IPS-NIHi11 (cell line): ENCODE data around the gene KCNJ12.
"Not testable (repeated sequence)": the region's sequence is repeated elsewhere in the genome, so short reads cannot be mapped to it uniquely, and the experiment has no call there.

Source experiments
- DNase-seq: peaks from one replicate; pipeline ENCODE4 v3.0.0; 2012; ENCODE audit warnings: mixed read lengths, low spot score

Gene KCNJ12

DNA sequence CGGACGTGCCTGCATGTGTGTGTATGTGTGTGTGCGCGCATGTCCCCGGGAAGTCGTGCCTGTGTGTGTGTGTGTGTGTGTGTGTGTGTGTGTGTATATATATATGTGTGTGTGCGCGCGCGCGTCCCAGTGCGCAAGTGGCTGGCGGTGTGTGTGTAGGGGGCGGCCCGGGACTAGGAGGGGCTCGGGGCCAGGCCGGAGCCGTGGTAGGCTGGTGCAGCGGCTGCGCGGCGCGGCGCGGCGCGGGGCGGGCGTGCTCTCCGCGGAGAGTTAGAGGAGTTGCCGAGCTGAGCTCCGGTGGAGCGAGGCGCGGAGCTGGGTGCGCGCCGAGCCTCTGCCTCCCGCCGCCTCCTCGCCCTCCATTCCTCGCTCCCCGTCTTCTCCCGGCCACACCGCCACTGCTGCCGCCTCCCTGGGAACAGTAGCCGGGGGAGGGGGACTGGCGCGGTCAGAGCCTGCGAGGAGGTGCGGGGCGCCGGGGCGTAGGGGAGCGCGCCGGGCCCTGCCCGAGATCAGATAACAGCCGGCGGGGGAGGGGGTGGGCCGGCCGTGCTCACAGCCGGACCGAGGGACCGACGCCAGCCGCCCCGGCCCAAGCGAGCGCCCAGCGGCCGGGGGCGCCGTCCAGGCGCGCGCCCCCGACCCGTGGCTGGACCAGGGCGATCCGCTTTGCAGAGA is at the start of gene KCNJ12:
TSS of gene KCNJ12 (plus strand) at position 277 of the 678 bp plus-strand sequence. CDS start 38,986 bp downstream, outside the sequence.
- DNase-seq: peak; percentile 81

DNA sequence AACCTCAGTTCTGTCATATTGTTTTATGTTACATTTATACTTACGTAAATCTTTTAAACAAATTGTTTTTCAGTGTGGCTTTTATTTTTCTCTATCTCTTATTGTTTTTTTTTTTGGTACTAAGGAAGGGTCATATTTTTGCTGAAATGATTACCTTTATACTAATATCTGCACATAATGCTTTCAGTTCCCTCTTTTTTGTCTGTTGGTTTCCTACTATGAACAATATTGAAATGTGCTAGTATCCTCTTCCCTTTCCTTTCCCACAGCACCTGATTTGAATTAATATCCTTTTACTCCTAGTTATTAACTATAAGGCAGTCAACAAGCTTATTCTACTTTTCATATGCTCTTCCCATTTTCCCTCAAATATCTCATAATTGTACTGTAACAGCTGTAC is 48.2 kb upstream of the KCNJ12 start:
- not testable (repeated sequence) for DNase-seq

DNA sequence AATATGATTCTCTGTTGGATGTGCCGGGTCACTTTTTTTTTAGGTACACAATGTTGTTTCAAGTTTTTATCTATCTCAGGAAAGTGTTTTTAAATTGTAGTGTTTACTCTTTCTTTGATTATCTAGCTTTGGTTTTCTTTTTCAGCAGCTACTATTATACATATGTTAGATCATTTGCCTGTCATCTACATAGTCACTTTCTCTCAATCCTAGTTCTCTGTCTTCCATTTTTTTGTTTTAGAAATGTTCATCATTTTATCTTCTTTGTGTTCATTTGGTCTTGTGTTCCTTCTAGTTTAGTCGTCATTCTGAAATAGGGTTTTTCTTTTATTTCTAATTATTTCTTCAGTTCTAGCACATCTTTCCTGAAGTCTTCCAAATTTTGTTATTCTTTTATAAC is 47.4 kb upstream of the KCNJ12 start:
- not testable (repeated sequence) for DNase-seq

DNA sequence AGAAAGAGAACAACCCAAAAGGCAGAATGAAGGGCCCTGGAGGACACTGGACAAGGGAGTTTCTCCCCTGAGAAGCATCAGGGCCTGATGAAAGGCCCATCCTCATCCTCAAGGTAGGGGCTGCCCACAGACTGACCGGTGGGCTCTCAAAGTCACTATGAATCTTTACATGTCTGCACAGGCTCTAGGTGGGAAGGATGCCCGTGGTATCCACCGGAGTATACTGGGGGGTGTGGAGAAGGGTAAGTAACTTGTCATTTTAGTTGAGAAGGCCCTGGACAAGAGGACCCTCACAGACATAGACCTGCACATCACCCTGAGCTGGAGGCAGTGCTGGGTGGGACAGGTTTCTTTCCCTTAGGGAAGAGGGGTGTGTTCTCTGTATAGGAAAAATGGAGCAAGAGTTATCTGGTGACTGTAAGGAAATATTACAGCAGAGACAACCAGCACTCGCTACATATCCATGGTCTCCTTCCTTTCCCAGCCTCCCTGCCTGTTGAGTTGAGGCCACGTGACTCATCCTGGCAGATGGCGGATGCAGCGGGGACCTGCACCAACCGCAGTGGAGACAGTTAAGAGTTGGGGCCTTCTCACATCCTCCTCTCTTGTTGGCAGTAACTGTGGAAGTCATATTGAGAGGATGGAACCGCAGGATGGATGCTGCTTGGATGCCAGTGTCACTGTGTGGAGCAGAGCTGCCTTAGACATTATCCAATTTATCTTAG is 45.6 kb upstream of the KCNJ12 start:
- DNase-seq: no peak

DNA sequence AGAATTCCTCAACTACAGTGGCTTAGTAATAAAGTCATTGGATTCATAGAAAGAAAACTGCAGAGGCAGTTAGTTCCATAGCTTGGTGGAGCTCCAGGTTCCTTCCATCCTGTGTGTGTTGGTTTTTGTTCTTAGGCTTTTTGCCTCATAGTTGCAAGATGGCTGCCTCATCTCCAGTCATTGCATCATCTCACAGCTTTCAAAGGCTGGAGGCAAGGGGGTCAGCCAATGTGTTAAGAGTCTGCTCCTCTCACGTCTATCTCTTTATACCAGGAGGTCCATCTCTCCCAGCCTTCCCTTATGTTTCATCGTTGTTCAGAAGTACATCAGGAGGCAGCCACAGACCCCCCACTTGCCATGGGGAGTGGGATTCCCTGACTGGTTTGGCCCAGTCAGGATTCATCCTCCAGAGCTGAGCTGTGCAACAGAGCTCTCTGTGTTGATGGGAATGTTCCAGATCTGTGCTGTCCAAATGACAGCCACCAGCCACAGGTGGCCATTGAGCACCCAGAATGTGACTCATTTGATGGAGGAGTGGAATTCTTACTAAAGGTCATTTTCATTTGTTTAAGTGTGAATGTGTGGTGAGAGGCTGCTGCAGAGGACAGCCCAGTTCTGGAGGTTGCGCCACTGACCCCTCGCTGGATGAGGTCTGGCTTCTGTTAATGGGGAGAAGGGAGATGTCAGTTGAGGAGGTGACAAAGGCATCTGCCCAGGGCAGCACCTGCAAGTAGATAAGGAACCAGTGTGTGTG is 39.4 kb upstream of the KCNJ12 start:
- DNase-seq: not testable (repeated sequence)

DNA sequence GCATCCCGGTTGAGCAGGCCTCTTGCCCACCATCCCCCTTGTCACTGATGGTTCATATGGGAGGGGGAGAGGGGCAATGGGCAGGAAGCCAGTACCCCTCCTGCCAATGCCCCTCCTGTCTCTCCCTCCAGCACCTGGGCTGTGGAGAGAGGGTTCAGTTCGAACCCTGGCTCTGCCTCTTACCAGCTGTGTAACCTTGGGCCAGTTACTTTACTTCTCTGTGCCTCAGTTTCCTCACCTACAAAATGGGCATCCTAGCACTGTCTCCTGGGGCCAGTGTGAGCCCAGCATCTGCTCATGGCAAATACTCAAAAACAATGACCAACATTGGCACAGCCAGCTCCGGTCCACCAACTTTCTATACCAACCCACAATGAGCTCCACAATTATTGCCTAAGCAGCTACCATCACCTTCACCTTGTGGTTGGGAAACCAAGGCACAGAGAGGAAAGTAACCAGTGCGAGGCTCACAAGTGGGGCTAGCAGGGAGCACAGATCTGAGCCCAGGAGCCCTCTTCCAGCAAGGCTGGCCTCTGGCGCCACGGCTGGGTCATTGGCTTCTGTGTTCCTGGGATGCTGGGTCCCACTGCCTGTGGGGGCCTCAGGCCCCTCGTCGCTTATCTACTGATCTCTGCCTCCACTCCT is 38.1 kb upstream of the KCNJ12 start:
- not testable (repeated sequence) for DNase-seq

DNA sequence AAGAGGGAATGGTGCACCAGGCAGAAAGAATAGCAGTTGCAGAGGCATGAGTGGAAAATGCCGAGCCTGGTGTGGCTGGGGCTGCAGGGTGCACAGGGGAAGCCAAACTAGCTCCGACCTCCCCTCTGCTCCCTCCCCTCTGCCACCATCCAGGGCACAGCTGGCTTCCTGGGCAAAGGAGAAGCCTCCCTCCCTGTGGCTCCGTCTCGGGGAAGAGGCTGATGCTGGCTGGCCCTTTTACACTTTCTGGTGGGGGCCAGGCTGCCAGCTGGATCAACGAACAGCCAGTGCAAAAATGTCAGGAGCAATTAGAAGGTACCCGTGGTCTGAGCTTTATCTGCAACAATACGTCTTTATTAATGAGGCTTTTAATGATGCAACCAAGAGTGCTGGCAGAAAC is 37.1 kb upstream of the KCNJ12 start:
- DNase-seq: no peak

DNA sequence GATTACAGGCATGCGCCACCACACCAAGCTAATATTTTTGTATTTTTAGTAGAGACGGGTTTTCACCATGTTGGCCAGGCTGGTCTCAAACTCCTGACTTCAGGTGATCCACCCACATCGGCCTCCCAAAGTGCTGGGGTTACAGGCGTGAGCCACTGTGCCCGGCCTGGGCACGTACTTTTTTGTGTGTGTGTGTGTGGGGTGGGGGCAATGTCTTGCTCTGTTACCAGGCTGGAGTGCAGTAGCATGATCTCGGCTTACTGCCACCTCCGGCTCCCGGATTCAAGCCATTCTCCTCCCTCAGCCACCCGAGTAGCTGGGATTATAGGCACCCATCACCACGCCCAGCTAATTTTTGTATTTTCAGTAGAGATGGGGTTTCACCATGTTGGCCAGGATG is 36.6 kb upstream of the KCNJ12 start:
- not testable (repeated sequence) for DNase-seq

DNA sequence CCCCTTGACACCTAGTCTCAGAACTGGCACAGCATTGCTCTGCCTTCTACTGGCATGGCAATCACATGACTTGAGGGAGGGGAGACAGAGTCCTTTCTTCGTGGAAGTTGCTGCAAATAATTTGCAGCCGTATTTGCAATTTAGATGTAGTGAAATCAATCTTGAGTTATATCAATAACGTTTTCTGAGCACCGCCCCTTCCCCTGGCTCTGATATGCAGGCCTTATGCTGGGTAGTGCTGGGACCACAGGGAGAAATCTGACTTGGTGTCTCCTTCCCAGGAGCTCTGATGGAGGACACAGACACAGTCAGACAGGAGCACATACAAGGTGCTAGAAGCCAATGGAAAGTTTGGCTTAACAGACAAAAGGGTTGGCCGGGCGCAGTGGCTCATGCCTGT is 35.8 kb upstream of the KCNJ12 start:
- not testable (repeated sequence) for DNase-seq

DNA sequence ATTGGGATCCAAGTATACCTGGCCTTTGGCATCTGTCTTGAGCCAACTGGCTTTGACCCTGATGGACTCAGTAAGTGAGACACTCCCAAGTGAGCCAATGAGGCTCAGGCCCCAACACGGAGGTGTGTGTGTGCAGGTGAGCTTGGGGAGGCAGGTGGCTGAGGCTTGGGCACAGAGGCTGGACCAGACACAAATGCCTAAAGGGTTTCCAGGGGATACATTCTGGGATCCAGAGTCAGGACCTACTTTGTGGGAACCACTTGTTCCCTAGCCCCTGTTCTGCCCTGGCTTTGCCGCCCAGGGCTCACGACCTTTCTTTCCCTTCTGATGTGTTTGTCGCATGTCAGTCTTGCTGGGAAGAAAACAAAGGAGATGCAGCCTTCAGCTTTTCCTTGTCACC is 34.9 kb upstream of the KCNJ12 start:
- not testable (repeated sequence) for DNase-seq

DNA sequence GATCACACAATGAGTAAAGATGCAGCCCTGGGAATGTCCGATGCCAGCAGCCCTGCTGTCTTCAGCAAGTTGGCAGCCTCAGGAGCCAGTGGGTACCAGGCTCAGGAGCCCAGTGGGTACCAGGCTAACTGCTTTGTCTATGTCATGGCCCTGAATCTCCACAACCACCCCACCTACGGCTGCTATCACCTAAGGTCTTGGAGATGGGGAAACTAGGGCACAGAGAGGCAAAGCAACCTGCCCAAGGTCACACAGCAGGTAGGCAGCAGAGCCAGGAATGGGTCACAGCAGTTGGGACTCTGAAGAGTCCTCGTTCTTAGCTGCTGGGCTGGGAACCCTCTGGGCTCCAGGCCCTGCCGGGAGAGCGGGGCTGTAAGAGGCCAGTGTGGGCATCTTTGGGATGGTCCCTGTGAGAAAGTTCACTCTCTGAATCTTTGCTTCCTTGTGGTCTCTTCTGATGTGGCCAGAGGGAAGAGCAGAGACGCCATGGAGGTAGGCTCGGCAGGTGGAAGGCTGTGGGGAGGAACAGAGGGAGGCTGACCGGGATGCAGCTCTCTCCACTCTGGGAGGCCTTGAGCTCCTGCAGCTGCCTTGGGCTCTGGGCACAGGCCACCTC is 34.1 kb upstream of the KCNJ12 start:
- DNase-seq: not testable (repeated sequence)

DNA sequence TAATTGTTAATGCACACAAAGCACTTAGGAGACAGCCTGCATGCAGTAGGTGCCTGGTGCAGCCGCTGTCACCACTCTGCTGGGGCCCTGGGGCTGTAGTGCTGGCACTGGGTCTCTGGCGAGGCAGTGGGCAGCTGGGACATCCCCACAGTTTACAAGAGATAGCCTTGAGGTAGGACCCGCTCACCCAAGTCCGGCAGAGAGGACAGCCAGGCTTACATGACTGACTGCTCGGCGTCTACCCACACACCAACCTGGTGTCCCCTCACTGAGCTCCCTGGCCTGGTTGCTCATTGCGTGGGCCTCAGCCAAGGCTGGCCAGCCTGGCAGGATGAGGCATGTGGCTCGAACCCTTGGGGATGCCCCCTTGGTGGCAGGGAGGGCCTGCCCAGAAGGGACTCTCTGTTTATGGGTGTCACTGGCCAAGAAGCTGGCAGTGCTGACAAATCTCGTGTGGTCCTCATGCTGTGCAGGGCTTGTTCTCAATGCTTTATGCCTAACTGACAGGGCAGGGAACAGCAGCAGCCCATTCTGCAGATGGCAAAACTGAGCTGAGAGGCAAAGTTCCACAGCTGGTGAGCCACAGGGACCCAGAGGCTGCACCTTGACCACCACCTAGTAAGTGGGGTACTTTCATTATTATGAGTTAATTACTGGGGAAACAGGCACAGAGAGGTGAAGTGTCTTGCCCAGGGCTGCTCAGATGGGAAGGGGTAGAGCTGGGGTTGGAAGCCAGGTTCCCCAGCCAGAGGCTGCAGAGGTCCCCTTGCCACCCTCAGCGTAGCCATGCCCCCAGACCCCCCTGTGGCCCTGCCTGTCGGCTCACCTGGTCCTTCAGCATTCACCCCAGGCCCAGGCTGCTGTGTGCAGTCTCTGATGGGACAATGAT is 32.9 kb upstream of the KCNJ12 start:
- not testable (repeated sequence) for DNase-seq

DNA sequence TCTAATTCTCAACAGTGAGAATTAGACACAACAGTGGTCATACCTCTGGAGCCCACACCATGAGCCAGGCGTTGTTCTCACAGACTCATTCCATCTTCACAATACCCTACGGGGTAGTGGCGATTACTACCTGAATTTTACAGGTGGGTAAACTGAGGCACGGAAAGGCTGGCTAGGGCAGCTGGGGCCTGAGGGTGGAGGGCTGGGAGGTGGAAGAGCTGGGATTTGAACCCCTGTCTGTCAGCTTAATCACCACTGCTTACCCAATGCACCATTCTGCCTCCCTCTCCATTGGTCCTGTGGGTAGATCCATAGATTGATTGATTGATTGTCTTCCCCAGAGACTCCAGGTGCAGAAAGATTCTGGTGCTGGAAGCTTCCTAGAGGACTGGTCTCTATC is 31.4 kb upstream of the KCNJ12 start:
- DNase-seq: not testable (repeated sequence)

DNA sequence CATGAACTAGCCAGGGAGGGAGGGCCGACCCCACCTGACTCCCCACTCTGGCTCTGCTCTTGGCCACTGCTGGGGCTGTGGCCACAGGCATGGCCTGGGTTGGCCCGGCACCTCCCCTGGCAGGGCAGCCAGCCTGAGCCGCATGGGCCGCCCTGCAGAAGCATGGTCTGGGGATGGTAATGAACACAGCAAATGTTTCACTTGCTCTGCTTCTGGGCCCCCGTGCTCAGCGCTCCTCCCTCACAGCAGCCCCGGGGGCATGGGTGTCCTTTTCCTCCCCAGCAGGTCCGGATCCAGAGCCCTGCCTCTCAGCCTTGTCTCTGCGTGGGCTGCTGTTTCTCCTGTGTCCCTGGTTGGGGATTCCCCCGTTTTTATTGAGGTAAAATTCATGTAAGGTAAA is 30.9 kb upstream of the KCNJ12 start:
- no peak for DNase-seq

DNA sequence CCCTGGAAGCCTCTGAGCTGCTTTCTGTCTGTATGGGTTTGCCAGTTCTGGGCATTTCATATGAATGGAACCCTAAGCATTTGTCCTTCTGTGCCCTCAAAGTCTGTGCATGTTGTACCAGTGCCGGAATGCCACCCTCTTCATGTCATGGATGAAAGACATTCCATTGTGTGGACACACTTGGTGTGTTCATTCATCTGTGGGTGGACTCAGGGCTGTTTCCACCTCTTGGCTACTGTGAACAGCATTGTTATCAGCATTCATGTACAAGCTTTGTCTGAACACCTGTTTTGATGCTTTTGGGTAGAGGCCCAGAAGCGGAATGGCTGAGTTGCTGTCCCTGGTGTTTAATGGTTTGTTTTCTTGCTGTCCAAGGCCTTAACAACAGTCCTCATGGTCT is 30.1 kb upstream of the KCNJ12 start:
- not testable (repeated sequence) for DNase-seq

DNA sequence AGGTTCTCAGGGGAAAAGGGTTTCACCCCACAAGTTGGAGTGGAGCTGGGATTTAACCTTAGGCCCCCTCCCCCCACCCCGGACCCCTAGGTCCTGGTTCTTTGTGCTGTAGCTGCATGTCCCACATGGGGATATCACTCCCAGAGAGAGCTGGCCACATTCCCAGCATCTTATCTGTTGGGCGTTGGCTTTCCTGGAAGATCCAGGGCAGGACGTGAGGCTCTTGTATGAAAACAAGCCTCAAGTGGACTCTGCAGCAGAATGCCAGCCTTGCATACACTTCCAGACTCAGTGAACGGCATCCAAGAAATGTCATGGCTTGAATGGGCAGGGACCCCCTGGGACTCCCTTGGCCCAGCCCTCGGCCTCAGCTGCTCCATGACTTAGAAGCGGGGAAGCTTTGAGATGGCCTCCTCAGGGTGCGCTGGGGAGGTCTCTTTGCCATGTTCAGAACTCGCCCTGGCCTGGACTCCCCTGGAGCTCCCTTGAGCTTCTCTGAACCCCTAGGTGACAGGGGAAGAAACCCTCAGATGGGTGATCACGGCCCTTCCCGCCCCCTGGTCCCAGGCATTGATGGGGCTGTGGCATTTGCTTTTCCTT is 29.4 kb upstream of the KCNJ12 start:
- not testable (repeated sequence) for DNase-seq

DNA sequence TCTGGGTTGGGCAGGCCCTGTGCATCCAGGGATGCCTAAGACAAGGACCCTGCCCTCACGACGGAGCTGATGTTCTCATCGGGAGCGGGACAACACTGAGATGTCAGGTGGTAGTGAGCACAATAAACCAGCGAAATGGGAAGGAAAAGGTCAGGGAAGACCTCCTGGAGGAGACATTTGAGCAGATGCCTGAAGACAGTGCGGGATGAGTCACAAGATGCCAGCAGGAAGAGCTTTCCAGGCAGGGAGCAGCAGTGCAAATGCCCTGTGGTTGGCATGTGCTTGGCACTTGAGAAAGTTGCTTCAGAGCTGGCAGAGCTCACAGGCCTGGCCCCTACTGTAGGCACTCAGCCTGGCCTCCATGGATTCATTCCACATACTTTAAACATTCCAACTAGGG is 28.5 kb upstream of the KCNJ12 start:
- DNase-seq: not testable (repeated sequence)

DNA sequence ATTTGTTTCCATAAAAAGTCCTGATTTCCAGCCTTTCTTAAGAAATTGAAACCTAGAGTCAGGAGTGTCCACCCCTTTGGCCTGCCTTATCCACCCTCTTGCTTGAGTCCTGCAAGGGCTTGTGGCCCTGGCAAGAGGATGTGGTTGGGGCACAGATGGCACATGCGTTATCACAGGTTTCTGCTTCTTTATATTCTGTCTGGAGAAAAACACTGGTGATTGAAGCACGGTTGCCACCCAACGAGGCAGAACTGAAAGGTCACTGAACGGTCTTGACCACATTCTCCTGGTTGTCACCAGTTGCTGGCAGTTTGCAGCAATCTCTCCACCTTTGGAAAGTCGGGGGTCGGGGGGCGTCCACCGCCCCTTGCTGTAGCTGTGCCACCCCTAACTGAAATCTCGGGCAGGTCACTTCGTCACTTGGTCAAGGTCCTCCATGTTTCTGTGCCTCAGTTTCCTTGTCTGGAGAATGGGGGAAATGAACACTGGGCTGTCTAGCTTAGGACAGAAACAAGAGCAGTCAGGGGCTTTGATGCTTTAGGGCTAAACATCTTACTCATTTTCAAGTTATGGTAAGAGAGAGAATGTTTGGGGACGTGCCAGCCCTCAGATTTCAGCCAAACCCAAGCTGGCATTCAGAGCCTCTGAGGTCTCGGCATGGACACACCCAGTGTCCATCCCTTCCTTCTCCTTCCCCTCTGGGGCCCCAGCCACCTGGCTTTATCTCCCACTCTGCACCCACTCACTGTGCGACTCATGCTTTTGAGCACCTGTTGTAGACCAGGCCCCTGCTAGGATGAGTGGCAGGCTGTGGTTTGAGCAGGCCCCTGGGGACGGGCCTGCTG is 27.9 kb upstream of the KCNJ12 start:
- DNase-seq: not testable (repeated sequence)

DNA sequence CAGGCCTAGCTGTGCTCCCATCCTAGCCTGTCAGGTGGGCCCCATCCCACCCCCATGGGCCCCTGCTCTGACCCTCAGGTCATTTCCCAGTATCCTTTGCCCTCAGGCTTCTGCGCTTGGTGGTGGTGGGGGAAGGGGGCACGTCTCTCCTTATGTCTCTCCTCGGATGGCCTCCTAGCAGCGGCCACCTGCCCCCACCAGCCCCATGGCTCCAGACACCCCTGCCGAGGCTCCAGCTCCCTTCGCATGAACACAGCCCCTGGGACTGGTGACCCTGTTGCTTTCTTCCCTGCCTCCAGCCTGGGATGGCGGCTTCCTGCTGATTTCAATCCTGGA is 27.3 kb upstream of the KCNJ12 start:
- not testable (repeated sequence) for DNase-seq
